ENCODE measurements around the gene CEP41. TPM values are rescaled to one million over a fixed set of nuclear protein-coding genes. Genes with fewer than 3 reads are reported as not detected.

The CEP41 gene
- total and polyA plus RNA-seq, 2 donors (not counting 3 experiments of a cell fraction or from before 2014, with no cell fraction given), result 19.5 to 26.8 TPM

DNA sequence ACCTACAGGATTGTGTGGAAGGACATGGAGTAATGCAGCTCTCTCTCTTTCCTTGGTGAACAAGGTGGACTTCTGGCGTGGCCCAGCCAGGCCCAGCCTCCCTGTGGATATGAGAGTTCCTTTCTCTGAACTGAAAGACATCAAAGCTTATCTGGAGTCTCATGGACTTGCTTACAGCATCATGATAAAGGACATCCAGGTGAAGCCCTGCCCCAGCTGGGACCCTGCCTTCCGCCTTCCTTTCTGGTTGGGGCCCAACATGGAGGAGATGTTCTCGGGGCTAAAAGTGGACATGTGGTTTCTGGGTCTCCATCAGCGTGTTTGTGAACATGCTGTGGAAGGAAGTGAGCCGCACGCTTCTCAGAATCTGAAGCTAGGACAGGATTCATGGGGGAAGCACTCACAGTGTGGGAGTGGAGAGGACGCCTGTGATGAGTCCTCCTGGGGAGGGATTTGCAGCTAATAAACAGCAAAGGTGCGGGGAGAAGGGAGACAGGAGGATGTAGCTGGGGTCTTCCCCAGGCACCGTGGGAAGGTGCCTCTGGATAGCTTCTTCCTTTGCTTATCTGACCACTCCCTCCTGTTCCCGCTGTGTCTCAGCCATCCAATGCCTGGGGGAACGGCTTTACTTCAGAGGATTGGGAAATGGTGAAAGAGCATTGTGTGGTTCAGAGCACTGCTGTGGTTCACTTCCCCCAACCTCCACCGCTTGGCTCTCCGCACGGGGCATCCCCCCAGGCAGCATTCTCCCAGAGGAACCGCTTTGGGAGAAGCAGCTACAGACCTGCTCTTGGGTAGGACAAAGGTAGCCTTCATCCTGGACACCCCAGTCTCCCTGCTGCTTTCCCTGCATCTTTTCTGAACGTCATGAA lies 90.7 kb downstream of the CEP41 start:
- TF ChIP-seq FOS (IDR thresholded peaks at IDR 0.05; ENCODE audit: borderline replicate concordance, insufficient read depth, low read length) (no peak), JUN (IDR thresholded peaks at IDR 0.05; ENCODE audit: borderline replicate concordance, insufficient read depth, insufficient read length, low read depth) (no peak)
- dilution Hi-C loops (cut with MboI; ENCODE audit: extremely low pct_ligation_motif_present, low sequenced_read_pairs), result no loop called here
- no peaks in the 10 kb centered on the region for H3K4me1 ChIP-seq (ENCODE audit: control insufficient read depth, extremely low read depth, insufficient read depth, low read length)
- no peak overlapping the region for H3K4me3 ChIP-seq (replicated peaks in 1 of 3; ENCODE audit: insufficient read depth in 1 of 3, low read depth in 1 of 3, low read length in 3 of 3)
- BruUV-seq (replicated peaks), result no TSS peak
- no peaks in the 10 kb centered on the region for H3K9me1 ChIP-seq (replicated peaks; ENCODE audit: control insufficient read depth, extremely low read depth, insufficient read depth, low read length)
- no peaks in the 10 kb centered on the region for H3K27me3 ChIP-seq (ENCODE audit: control insufficient read depth in 2 of 2, insufficient read depth in 2 of 2, low read length in 2 of 2)
- intact Hi-C loops (cut with micrococcal nuclease), result no loop called here
- no peak overlapping the region for H3K4me2 ChIP-seq (ENCODE audit: insufficient read depth, low read length)
- ChIA-PET POLR2A (no interaction called here), CTCF (no interaction called here)
- no peaks in the 10 kb centered on the region for H3K79me2 ChIP-seq (ENCODE audit: control insufficient read depth, insufficient read depth, low read length)
- no peaks in the 10 kb centered on the region for H3K9me3 ChIP-seq (replicated peaks; ENCODE audit: control insufficient read depth, insufficient read depth, low read length)
- no peak overlapping the region for H3K9ac ChIP-seq (replicated peaks; ENCODE audit: extremely low read depth, insufficient read depth, low read length)
- no peaks in the 10 kb centered on the region for H4K20me1 ChIP-seq (replicated peaks; ENCODE audit: control insufficient read depth, extremely low read depth, insufficient read depth, low read length)
- DNase-seq (ENCODE audit: low read depth, low spot score) (no peak), FAIRE-seq (no peak)
- no peak overlapping the region for H2AFZ ChIP-seq (ENCODE audit: low read depth, low read length)
- H3K27ac ChIP-seq (ENCODE audit: insufficient read depth, low read depth, low read length), result no peak overlapping the region
- no peaks in the 10 kb centered on the region for H3K36me3 ChIP-seq (ENCODE audit: control insufficient read depth in 2 of 2, extremely low read depth in 1 of 2, insufficient read depth in 2 of 2, low read length in 2 of 2)

DNA sequence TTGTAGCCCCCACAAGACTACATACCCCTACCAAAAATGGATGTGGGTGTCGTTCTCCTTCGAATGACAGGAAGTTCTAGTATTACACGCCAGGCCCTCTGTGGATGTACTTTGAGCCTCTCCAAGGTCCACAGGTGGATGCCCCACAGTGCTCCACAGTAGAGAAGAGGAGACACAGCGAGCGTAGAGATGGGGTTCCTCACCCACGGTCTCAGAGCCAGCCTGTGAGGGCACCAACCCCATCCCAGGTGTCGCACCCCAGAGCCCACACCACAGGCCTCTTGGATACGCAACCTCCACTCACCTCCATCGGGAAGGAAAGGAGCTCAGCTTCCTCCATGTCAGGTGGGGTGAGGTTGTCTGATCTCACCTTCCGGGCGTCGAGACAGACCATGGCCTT lies 93.9 kb downstream of the CEP41 start:
- Histone ChIP-seq H4K20me1 (replicated peaks; ENCODE audit: control insufficient read depth, extremely low read depth, insufficient read depth, low read length) (no peaks in the 10 kb centered on the region), H3K4me2 (ENCODE audit: insufficient read depth, low read length) (no peak overlapping the region), H3K9me3 (replicated peaks; ENCODE audit: control insufficient read depth, insufficient read depth, low read length) (no peaks in the 10 kb centered on the region), H3K36me3 (ENCODE audit: control insufficient read depth in 2 of 2, extremely low read depth in 1 of 2, insufficient read depth in 2 of 2, low read length in 2 of 2) (no peaks in the 10 kb centered on the region), H2AFZ (ENCODE audit: low read depth, low read length) (no peak overlapping the region), H3K9ac (replicated peaks; ENCODE audit: extremely low read depth, insufficient read depth, low read length) (no peak overlapping the region), H3K27ac (ENCODE audit: insufficient read depth, low read depth, low read length) (no peak overlapping the region), H3K79me2 (ENCODE audit: control insufficient read depth, insufficient read depth, low read length) (no peaks in the 10 kb centered on the region), H3K4me1 (ENCODE audit: control insufficient read depth, extremely low read depth, insufficient read depth, low read length) (no peaks in the 10 kb centered on the region), H3K27me3 (ENCODE audit: control insufficient read depth in 2 of 2, insufficient read depth in 2 of 2, low read length in 2 of 2) (peaks cover 0 to 3% of the 10 kb centered on the region in 2 experiments), H3K4me3 (replicated peaks in 1 of 3; ENCODE audit: insufficient read depth in 1 of 3, low read depth in 1 of 3, low read length in 3 of 3) (no peak overlapping the region), H3K9me1 (replicated peaks; ENCODE audit: control insufficient read depth, extremely low read depth, insufficient read depth, low read length) (no peaks in the 10 kb centered on the region)
- ChIA-PET CTCF (no interaction called here), POLR2A (no interaction called here)
- dilution Hi-C loops (cut with MboI; ENCODE audit: extremely low pct_ligation_motif_present, low sequenced_read_pairs) (no loop called here), intact Hi-C loops (cut with micrococcal nuclease) (no loop called here)
- no peak for TF ChIP-seq GATA2 (IDR thresholded peaks at IDR 0.05; ENCODE audit: insufficient read depth, insufficient read length, low read depth, low read length)
- no peak for TF ChIP-seq JUN (IDR thresholded peaks at IDR 0.05; ENCODE audit: borderline replicate concordance, insufficient read depth, insufficient read length, low read depth)
- no peak for TF ChIP-seq POLR2AphosphoS5 (IDR thresholded peaks at IDR 0.05; ENCODE audit: insufficient read depth, low read depth, low read length)
- TF ChIP-seq, protein P1, sequence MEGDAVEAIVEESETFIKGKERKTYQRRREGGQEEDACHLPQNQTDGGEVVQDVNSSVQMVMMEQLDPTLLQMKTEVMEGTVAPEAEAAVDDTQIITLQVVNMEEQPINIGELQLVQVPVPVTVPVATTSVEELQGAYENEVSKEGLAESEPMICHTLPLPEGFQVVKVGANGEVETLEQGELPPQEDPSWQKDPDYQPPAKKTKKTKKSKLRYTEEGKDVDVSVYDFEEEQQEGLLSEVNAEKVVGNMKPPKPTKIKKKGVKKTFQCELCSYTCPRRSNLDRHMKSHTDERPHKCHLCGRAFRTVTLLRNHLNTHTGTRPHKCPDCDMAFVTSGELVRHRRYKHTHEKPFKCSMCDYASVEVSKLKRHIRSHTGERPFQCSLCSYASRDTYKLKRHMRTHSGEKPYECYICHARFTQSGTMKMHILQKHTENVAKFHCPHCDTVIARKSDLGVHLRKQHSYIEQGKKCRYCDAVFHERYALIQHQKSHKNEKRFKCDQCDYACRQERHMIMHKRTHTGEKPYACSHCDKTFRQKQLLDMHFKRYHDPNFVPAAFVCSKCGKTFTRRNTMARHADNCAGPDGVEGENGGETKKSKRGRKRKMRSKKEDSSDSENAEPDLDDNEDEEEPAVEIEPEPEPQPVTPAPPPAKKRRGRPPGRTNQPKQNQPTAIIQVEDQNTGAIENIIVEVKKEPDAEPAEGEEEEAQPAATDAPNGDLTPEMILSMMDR (IDR thresholded peaks at IDR 0.05; ENCODE audit: extremely low read depth in 1 of 2, insufficient read depth in 1 of 2, low read depth in 1 of 2, low read length in 2 of 2), result no peak
- no peak for TF ChIP-seq EZH2 (IDR thresholded peaks at IDR 0.05; ENCODE audit: borderline replicate concordance, low read depth, low read length, severe bottlenecking)
- no peak for TF ChIP-seq MAX (IDR thresholded peaks at IDR 0.05; ENCODE audit: insufficient read depth, insufficient read length)
- no peak for TF ChIP-seq FOS (IDR thresholded peaks at IDR 0.05; ENCODE audit: borderline replicate concordance, insufficient read depth, low read length)
- no peak for TF ChIP-seq POLR2A (IDR thresholded peaks at IDR 0.05; ENCODE audit: low read depth, low read length)
- no peak for TF ChIP-seq MYC (IDR thresholded peaks at IDR 0.05; ENCODE audit: low read depth, low read length)
- FAIRE-seq, result no peak
- no TSS peak for BruUV-seq (replicated peaks)
- no peak for DNase-seq (ENCODE audit: low read depth, low spot score)

Data from endothelial cell of umbilical vein (primary cell).